HepG2 (cell line): ENCODE data around the gene GNL2. TPM values are rescaled to one million over a fixed set of nuclear protein-coding genes. Genes with fewer than 3 reads are reported as not detected.

ENCODE experiments used
- ATAC-seq: fragments of 200-7000 bp; cut with Tn5 transposase; 3 replicates; pipeline ENCODE4 v1.9.1; 2020; ENCODE audit warnings: mild to moderate bottlenecking, moderate library complexity
- BruUV-seq: library from RNA; stranded (reverse); fragments of 400-500 nt; replicated peaks from 2 replicates; lab custom pipeline; 2021; lab: Mats Ljungman, UMichigan
- CTCF ChIA-PET: fragments of 300-600 bp; formaldehyde crosslinking; extraction: SDS; loops from one replicate; lab custom pipeline; 2021; ENCODE audit warnings: low total read pairs, inconsistent platforms, low intra/inter-chr PET ratio; lab: Yijun Ruan, JAX
- POLR2A ChIA-PET: fragments of 350-600 bp; sonication (Branson Sonifier 250); formaldehyde crosslinking; loops from one replicate; lab custom pipeline; 2020; ENCODE audit warnings: antibody characterized with exemption, inconsistent platforms; lab: Yijun Ruan, JAX
- DNase-seq: peaks from one replicate; pipeline ENCODE4 v3.0.0-alpha.2; 2015; ENCODE audit warnings: low spot score
- FAIRE-seq: peaks from 3 replicates; lab custom pipeline; 2011; peaks lifted over from hg19 to GRCh38; lab: Jason Lieb, UNC
- H2AFZ ChIP-seq: one replicate; pipeline ENCODE4 v1.6.1; 2011; ENCODE audit warnings: low read length, inconsistent platforms
- H3K27ac ChIP-seq: fragments of 300-600 bp; 3 replicates; pipeline ENCODE4 v1.8.0; 2011; ENCODE audit warnings: mixed run types, mild to moderate bottlenecking, mixed read lengths, low read length, inconsistent platforms; ENCODE audit not compliant: insufficient read depth; ENCODE audit errors: extremely low read length
- H3K27me3 ChIP-seq, 2 experiments: fragments of 200-600 bp in 1 of 2; 2 replicates in 1 of 2; 3 replicates in 1 of 2; pipeline versions ENCODE4 v1.6.0 to v1.8.0; 2011; ENCODE audit warnings: low read length in 2 of 2, mild to moderate bottlenecking in 2 of 2, moderate library complexity in 2 of 2, inconsistent platforms in 1 of 2; ENCODE audit not compliant: insufficient read depth in 2 of 2, control insufficient read depth in 1 of 2
- H3K36me3 ChIP-seq, 2 experiments: fragments of 200-600 bp in 1 of 2; replicated peaks in 1 of 2; 2 replicates in 1 of 2; 3 replicates in 1 of 2; pipeline versions ENCODE4 v1.5.1 to v1.8.0; 2011; ENCODE audit warnings: low read length in 2 of 2, inconsistent platforms in 1 of 2; ENCODE audit not compliant: insufficient read depth in 2 of 2, control insufficient read depth in 1 of 2
- H3K4me1 ChIP-seq: 2 replicates; pipeline ENCODE4 v1.5.1; 2012; ENCODE audit warnings: low read length, inconsistent platforms; ENCODE audit not compliant: insufficient read depth
- H3K4me2 ChIP-seq: 2 replicates; pipeline ENCODE4 v1.6.0; 2011; ENCODE audit warnings: low read depth, low read length, inconsistent platforms
- H3K4me3 ChIP-seq, 3 experiments: fragments of 200-600 bp in 1 of 3; sonication (generic), shearing (Covaris generic) in 1 of 3; replicated peaks in 1 of 3; 2 replicates each; pipeline ENCODE4 v1.5.1; 2011 to 2016; ENCODE audit warnings: low read length in 3 of 3, inconsistent platforms in 2 of 3, low read depth in 2 of 3, mild to moderate bottlenecking in 2 of 3, control low read depth in 1 of 3, mixed read lengths in 1 of 3; ENCODE audit not compliant: insufficient read depth in 1 of 3
- H3K79me2 ChIP-seq: one replicate; pipeline ENCODE4 v1.6.1; 2011; ENCODE audit warnings: low read length, inconsistent platforms; ENCODE audit not compliant: insufficient read depth
- H3K9ac ChIP-seq: 2 replicates; pipeline ENCODE4 v1.6.0; 2011; ENCODE audit warnings: mild to moderate bottlenecking, low read depth, low read length, inconsistent platforms; ENCODE audit not compliant: insufficient read depth
- H3K9me3 ChIP-seq: 2 replicates; pipeline ENCODE4 v1.5.1; 2012; ENCODE audit warnings: mild to moderate bottlenecking, low read length
- H4K20me1 ChIP-seq: 2 replicates; pipeline ENCODE4 v1.6.0; 2011; ENCODE audit warnings: inconsistent platforms, mild to moderate bottlenecking, low read length, moderate library complexity; ENCODE audit not compliant: insufficient read depth
- ATF3 ChIP-seq: sonication (generic); formaldehyde crosslinking; IDR thresholded peaks from 2 replicates; pipeline ENCODE4 v1.4.0; 2020; ENCODE audit warnings: missing genetic modification reagents
- ETS1 ChIP-seq: sonication (generic); formaldehyde crosslinking; IDR thresholded peaks from 2 replicates; pipeline ENCODE4 v1.4.0; 2020; ENCODE audit warnings: missing genetic modification reagents
- MATR3 ChIP-seq: sonication (generic); formaldehyde crosslinking; IDR thresholded peaks from 2 replicates; pipeline ENCODE4 v1.4.0; 2020; ENCODE audit warnings: missing genetic modification reagents
- PRDM10 ChIP-seq: sonication (generic); formaldehyde crosslinking; IDR thresholded peaks from 2 replicates; pipeline ENCODE4 v1.4.0; 2020; ENCODE audit warnings: low read depth, missing genetic modification reagents
- SOX6 ChIP-seq, 2 experiments: fragments of 450-650 bp in 1 of 2; sonication (generic) in 1 of 2; formaldehyde crosslinking in 1 of 2; IDR thresholded peaks; 2 replicates each; pipeline versions ENCODE4 v1.4.0 to v1.6.1; 2017 to 2020; ENCODE audit warnings: antibody characterized with exemption in 1 of 2, mild to moderate bottlenecking in 1 of 2, missing genetic modification reagents in 1 of 2
- ZFP36 ChIP-seq: fragments of 150-350 bp; IDR thresholded peaks from 2 replicates; pipeline ENCODE4 v1.6.1; 2018; ENCODE audit warnings: borderline replicate concordance, low read length, low read depth; ENCODE audit not compliant: partially characterized antibody
- ZNF563 ChIP-seq: sonication (generic); formaldehyde crosslinking; IDR thresholded peaks from 2 replicates; pipeline ENCODE4 v1.8.0; 2022; ENCODE audit warnings: mild to moderate bottlenecking, moderate library complexity, missing genetic modification reagents
- ZSCAN5A ChIP-seq: sonication (generic); formaldehyde crosslinking; IDR thresholded peaks from 2 replicates; pipeline ENCODE4 v1.8.0; 2022; ENCODE audit warnings: mild to moderate bottlenecking, missing genetic modification reagents, borderline replicate concordance
- WGBS: methylation state at CpG from one replicate; pipeline ENCODE4 v1.1.6; 2017; ENCODE audit warnings: low lambda C conversion rate; 5-methylcytosine and 5-hydroxymethylcytosine counted together
- in situ Hi-C: cut with HindIII; loops from 2 replicates; pipeline ENCODE4 v1.10.0; 2017; ENCODE audit warnings: low pct_unique_long_range_greater_than_20kb; ENCODE audit not compliant: extremely low pct_ligation_motif_present
- intact Hi-C: fragments of 100-400 bp; cut with micrococcal nuclease; formaldehyde crosslinking; loops from one replicate; pipeline ENCODE4 v1.10.0; 2022; ENCODE audit not compliant: unreplicated experiment
- polyA plus RNA-seq, 8 experiments: library from polyadenylated mRNA; depleted of rRNA in 3 of 8; stranded (reverse) in 7 of 8; unstranded in 1 of 8; fragments of >200 nt; fragmentation: Illumina TruSeq in 4 of 8; extraction: Trizol in 4 of 8; gene quantifications; 2 replicates each; pipeline versions ENCODE4 v1.2.1 to v1.2.3, GENCODE V29; 2011 to 2016; ENCODE audit warnings: low read depth in 4 of 8, missing spikeins in 1 of 8, mixed read lengths in 1 of 8; ENCODE audit not compliant: insufficient read depth in 1 of 8
- total RNA-seq, 5 experiments: library from RNA; depleted of rRNA; stranded (reverse); fragments of >200 nt; fragmentation: Illumina TruSeq; extraction: Trizol; gene quantifications; 2 replicates each; pipeline ENCODE4 v1.2.3, GENCODE V29; 2016; ENCODE audit warnings: low read depth in 1 of 5

GNL2 gene
- total and polyA plus RNA-seq, 2 of the 13 experiments (the other 11 are each of a cell fraction or from before 2014, with no cell fraction given): 32.1 to 72.1 TPM

- FAIRE-seq (no peak), ATAC-seq (no peak), DNase-seq (no peak)
- intact Hi-C loops: no loop called here
- H3K4me2 ChIP-seq: no peak overlapping the region
- no peak overlapping the region for H3K9ac ChIP-seq
- TF ChIP-seq ZNF563 (CRISPR knock-in tag) (no peak), ZFP36 (no peak), MATR3 (CRISPR knock-in tag) (no peak), ZSCAN5A (CRISPR knock-in tag) (no peak)
- no peaks in the 10 kb centered on the region for H3K9me3 ChIP-seq
- H3K4me3 ChIP-seq: no peak overlapping the region
- ChIA-PET POLR2A (no interaction called here), CTCF (no interaction called here)
- WGBS: 2% methylated on average over 8 of the region's 8 CpGs
- no peaks in the 10 kb centered on the region for H3K36me3 ChIP-seq
- no peak overlapping the region for H2AFZ ChIP-seq
- H3K27me3 ChIP-seq: peaks cover 13 to 85% of the 10 kb centered on the region in 2 experiments
- H3K27ac ChIP-seq: no peak overlapping the region
- no peaks in the 10 kb centered on the region for H3K4me1 ChIP-seq
- in situ Hi-C loops: no loop called here
- no TSS peak for BruUV-seq
- no peaks in the 10 kb centered on the region for H4K20me1 ChIP-seq
- H3K79me2 ChIP-seq: no peaks in the 10 kb centered on the region
Measured at GRCh38 chr1:37628026-37628556, 32.4 kb upstream of the GNL2 start.

GRCh38 chr1:37622131-37622530 is 26.4 kb upstream of the GNL2 start:
- POLR2A ChIA-PET: no interaction called here
- no TSS peak for BruUV-seq
- no peak overlapping the region for H3K4me3 ChIP-seq
- H2AFZ ChIP-seq: no peak overlapping the region
- no peak overlapping the region for H3K9ac ChIP-seq
- ATAC-seq: no peak
- no peaks in the 10 kb centered on the region for H3K4me1 ChIP-seq
- H3K9me3 ChIP-seq: no peaks in the 10 kb centered on the region
- no peak overlapping the region for H3K27ac ChIP-seq
- 6% methylated on average over 6 of the region's 6 CpGs for WGBS
- intact Hi-C loops (no loop called here), in situ Hi-C loops (no loop called here)
- no peaks in the 10 kb centered on the region for H4K20me1 ChIP-seq
- peaks cover 9 to 65% of the 10 kb centered on the region in 2 experiments; a peak in 4 of 5 replicates for H3K27me3 ChIP-seq
- H3K79me2 ChIP-seq: no peaks in the 10 kb centered on the region
- FAIRE-seq: no peak
- CTCF ChIA-PET: no interaction called here
- H3K4me2 ChIP-seq: no peak overlapping the region
- no peak for DNase-seq
- no peaks in the 10 kb centered on the region for H3K36me3 ChIP-seq
- TF ChIP-seq ZSCAN5A (CRISPR knock-in tag): no peak
- no peak for TF ChIP-seq ETS1 (CRISPR knock-in tag)
- no peak for TF ChIP-seq ATF3
- no peak for TF ChIP-seq PRDM10 (CRISPR knock-in tag)
- TF ChIP-seq SOX6 (IDR thresholded peaks at IDR 0.05): no peak
- TF ChIP-seq SOX6 (CRISPR knock-in tag; IDR thresholded peaks at IDR 0.05): no peak
